SU-DHL-6 (cell line): ENCODE results near the gene CENPE.

Source experiments
- H2AFZ ChIP-seq: fragments of 200-600 bp; sonication (generic); 2 replicates; pipeline ENCODE4 v1.6.1; 2014; ENCODE audit warnings: low read depth, mild to moderate bottlenecking, moderate library complexity, mixed read lengths, antibody characterized with exemption, low read length; ENCODE audit not compliant: severe bottlenecking
- H3F3A ChIP-seq: fragments of 200-600 bp; shearing (Covaris generic); 2 replicates; pipeline ENCODE4 v1.6.0; 2016; ENCODE audit warnings: antibody characterized with exemption, mild to moderate bottlenecking; ENCODE audit not compliant: insufficient read depth
- H3K27ac ChIP-seq: fragments of 200-600 bp; sonication (generic); 2 replicates; pipeline ENCODE4 v1.5.1; 2016; ENCODE audit warnings: low read depth, mild to moderate bottlenecking, low read length, moderate library complexity, mixed read lengths
- H3K27me3 ChIP-seq: fragments of 200-600 bp; sonication (generic), shearing (Covaris generic); 2 replicates; pipeline ENCODE4 v1.6.0; 2014; ENCODE audit warnings: mild to moderate bottlenecking, low read length
- H3K36me3 ChIP-seq: fragments of 200-600 bp; sonication (generic); 2 replicates; pipeline ENCODE4 v1.6.1; 2014; ENCODE audit warnings: mild to moderate bottlenecking, low read length, mixed read lengths
- H3K4me2 ChIP-seq: fragments of 300-600, 200-600 bp; shearing (Covaris generic), sonication (generic); 2 replicates; pipeline ENCODE4 v1.6.0; 2014; ENCODE audit warnings: low read length, low read depth, mild to moderate bottlenecking; ENCODE audit not compliant: poor library complexity, severe bottlenecking
- H3K4me3 ChIP-seq: fragments of 200-600 bp; sonication (generic); 2 replicates; pipeline ENCODE4 v1.5.1; 2014; ENCODE audit warnings: antibody characterized with exemption, low read length, mild to moderate bottlenecking, mixed read lengths; ENCODE audit not compliant: insufficient read depth, poor library complexity, severe bottlenecking
- H3K79me2 ChIP-seq: fragments of 200-600 bp; sonication (generic); 2 replicates; pipeline ENCODE4 v1.6.1; 2014; ENCODE audit warnings: mild to moderate bottlenecking, low read length, moderate library complexity; ENCODE audit not compliant: insufficient read depth
- H3K9ac ChIP-seq: fragments of 200-600 bp; sonication (generic); 2 replicates; pipeline ENCODE4 v1.7.0; 2014; ENCODE audit warnings: mild to moderate bottlenecking, low read length
- H3K9me2 ChIP-seq: fragments of 200-600 bp; sonication (generic); replicated peaks from 2 replicates; pipeline ENCODE4 v1.6.1; 2014; ENCODE audit warnings: low read length; ENCODE audit not compliant: insufficient read depth
- H3K9me3 ChIP-seq: fragments of 200-600 bp; sonication (generic); 2 replicates; pipeline ENCODE4 v1.6.1; 2014; ENCODE audit warnings: low read length, mixed read lengths; ENCODE audit not compliant: insufficient read depth
- H4K20me1 ChIP-seq: fragments of 200-600 bp; sonication (generic); 2 replicates; pipeline ENCODE4 v1.6.1; 2014; ENCODE audit warnings: low read depth, mild to moderate bottlenecking, antibody characterized with exemption, low read length, moderate library complexity, mixed read lengths
- CTCF ChIP-seq: fragments of 200-600 bp; sonication (generic); IDR thresholded peaks from one replicate; pipeline ENCODE4 v1.5.1; 2017; ENCODE audit warnings: antibody characterized with exemption, mild to moderate bottlenecking, low read length, moderate library complexity; ENCODE audit not compliant: insufficient read depth, poor library complexity, severe bottlenecking
- EZH2phosphoT487 ChIP-seq: fragments of 200-600 bp; sonication (generic), shearing (Covaris generic); conservative IDR thresholded peaks from 2 replicates; pipeline ENCODE4 v1.6.1; 2018; ENCODE audit warnings: mild to moderate bottlenecking, antibody characterized with exemption, low read length, moderate library complexity, mixed read lengths

The CENPE gene

GRCh38 chr4:103156106-103156505 lies 42.0 kb downstream of the CENPE start:
- H3F3A ChIP-seq = no peaks in the 10 kb centered on the region
- no peaks in the 10 kb centered on the region for H3K79me2 ChIP-seq
- TF ChIP-seq CTCF = no peak
- TF ChIP-seq EZH2phosphoT487 = no peak
- no peak overlapping the region for H3K27ac ChIP-seq
- H3K9me3 ChIP-seq = no peaks in the 10 kb centered on the region
- no peaks in the 10 kb centered on the region for H3K27me3 ChIP-seq
- H3K4me3 ChIP-seq = no peak overlapping the region
- peaks cover 33% of the 10 kb centered on the region; the same call in 1 of the 2 replicates for H3K36me3 ChIP-seq
- H3K9me2 ChIP-seq = no peaks in the 10 kb centered on the region
- no peak overlapping the region for H2AFZ ChIP-seq
- H3K9ac ChIP-seq = no peak overlapping the region
- H4K20me1 ChIP-seq = no peaks in the 10 kb centered on the region
- no peak overlapping the region for H3K4me2 ChIP-seq

- Histone ChIP-seq H2AFZ (no peak overlapping the region), H3K27ac (no peak overlapping the region), H3K9me3 (no peaks in the 10 kb centered on the region), H3K36me3 (peaks cover 21% of the 10 kb centered on the region; the same call in 1 of the 2 replicates), H3K9ac (no peak overlapping the region), H4K20me1 (no peaks in the 10 kb centered on the region), H3K9me2 (no peaks in the 10 kb centered on the region), H3F3A (no peaks in the 10 kb centered on the region), H3K79me2 (no peaks in the 10 kb centered on the region), H3K4me3 (no peak overlapping the region), H3K27me3 (no peaks in the 10 kb centered on the region), H3K4me2 (no peak overlapping the region)
- TF ChIP-seq CTCF (no peak), EZH2phosphoT487 (no peak)
These were observed 45.8 kb downstream of the CENPE start for GRCh38 chr4:103152381-103152780.

GRCh38 chr4:103150677-103151076 lies 47.5 kb downstream of the CENPE start:
- no peak overlapping the region for H3K27ac ChIP-seq
- H3K9ac ChIP-seq = no peak overlapping the region

More at GRCh38 chr4:103150677-103151076, 47.5 kb downstream of the CENPE start:
- Histone ChIP-seq H3K9me2 (no peaks in the 10 kb centered on the region), H3K9me3 (no peaks in the 10 kb centered on the region), H4K20me1 (no peaks in the 10 kb centered on the region), H2AFZ (no peak overlapping the region), H3K79me2 (no peaks in the 10 kb centered on the region), H3K36me3 (peaks cover 18% of the 10 kb centered on the region; the same call in 1 of the 2 replicates), H3K4me3 (no peak overlapping the region), H3K27me3 (no peaks in the 10 kb centered on the region), H3K4me2 (no peak overlapping the region), H3F3A (no peaks in the 10 kb centered on the region)
- no peak for TF ChIP-seq CTCF
- TF ChIP-seq EZH2phosphoT487 = no peak
